RWPE2 (cell line): ENCODE results near the gene AQP1.

ENCODE experiments used
- ATAC-seq: fragments of 200-7000 bp; cut with Tn5 transposase; 3 replicates; pipeline ENCODE4 v1.9.1; 2021; ENCODE audit warnings: low read depth
- DNase-seq: peaks from one replicate; pipeline ENCODE4 v3.0.0-alpha.2; 2020; ENCODE audit warnings: low spot score
- H3K27ac ChIP-seq: fragments of 450-650 bp; 2 replicates; pipeline ENCODE4 v1.5.1; 2017; ENCODE audit warnings: mild to moderate bottlenecking; ENCODE audit not compliant: poor library complexity, severe bottlenecking
- H3K27me3 ChIP-seq: fragments of 250-450 bp; sonication (Bioruptor Pico); 2 replicates; pipeline ENCODE4 v1.5.1; 2021; ENCODE audit warnings: mild to moderate bottlenecking, moderate library complexity; ENCODE audit not compliant: insufficient read depth, poor library complexity, severe bottlenecking
- H3K36me3 ChIP-seq: fragments of 250-450 bp; sonication (Bioruptor Pico); 2 replicates; pipeline ENCODE4 v1.5.1; 2020; ENCODE audit warnings: low read depth, mild to moderate bottlenecking, moderate library complexity
- H3K4me1 ChIP-seq: fragments of 250-450 bp; sonication (Bioruptor Pico); 2 replicates; pipeline ENCODE4 v1.5.1; 2021; ENCODE audit warnings: mild to moderate bottlenecking, moderate library complexity; ENCODE audit not compliant: insufficient read depth, poor library complexity, severe bottlenecking
- H3K4me3 ChIP-seq: fragments of 250-450 bp; sonication (Bioruptor Pico); 2 replicates; pipeline ENCODE4 v1.5.1; 2021; ENCODE audit warnings: mild to moderate bottlenecking, moderate library complexity; ENCODE audit not compliant: severe bottlenecking
- H3K9me3 ChIP-seq: fragments of 250-450 bp; sonication (Bioruptor Pico); 2 replicates; pipeline ENCODE4 v1.5.1; 2021; ENCODE audit warnings: mild to moderate bottlenecking, moderate library complexity; ENCODE audit not compliant: severe bottlenecking
- TF ChIP-seq, protein P1 (sequence below): fragments of 450-650 bp; IDR thresholded peaks from one replicate; pipeline ENCODE4 v1.5.1; 2017; ENCODE audit warnings: mild to moderate bottlenecking, moderate library complexity; ENCODE audit not compliant: poor library complexity, severe bottlenecking

AQP1 gene

DNA sequence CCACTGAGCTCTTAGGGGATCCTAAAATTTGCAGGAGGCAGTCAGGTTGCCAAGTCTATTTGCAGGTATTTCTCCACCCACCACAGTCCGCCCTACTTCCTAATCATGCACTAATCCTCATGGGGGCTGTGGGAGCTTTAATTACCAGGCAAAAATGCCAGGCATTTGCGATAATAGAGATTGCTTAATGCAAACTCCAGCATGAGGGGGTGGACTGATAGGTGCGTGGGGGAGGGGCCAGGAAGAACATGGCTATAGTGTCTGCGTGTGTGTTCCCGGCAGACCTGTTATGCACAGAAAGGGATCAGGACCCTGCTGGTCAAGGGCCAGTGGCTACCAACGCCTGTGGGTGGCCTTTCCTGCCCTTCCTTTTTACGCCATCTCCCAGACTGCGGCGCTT, 15.6 kb upstream of the AQP1 start:
- no peak for ATAC-seq
- no peaks in the 10 kb centered on the region for H3K9me3 ChIP-seq
- no peaks in the 10 kb centered on the region for H3K4me1 ChIP-seq
- no peak overlapping the region for H3K4me3 ChIP-seq
- no peak for DNase-seq
- H3K36me3 ChIP-seq = no peaks in the 10 kb centered on the region
- H3K27me3 ChIP-seq = no peaks in the 10 kb centered on the region
- no peak overlapping the region for H3K27ac ChIP-seq
- TF ChIP-seq, protein P1, sequence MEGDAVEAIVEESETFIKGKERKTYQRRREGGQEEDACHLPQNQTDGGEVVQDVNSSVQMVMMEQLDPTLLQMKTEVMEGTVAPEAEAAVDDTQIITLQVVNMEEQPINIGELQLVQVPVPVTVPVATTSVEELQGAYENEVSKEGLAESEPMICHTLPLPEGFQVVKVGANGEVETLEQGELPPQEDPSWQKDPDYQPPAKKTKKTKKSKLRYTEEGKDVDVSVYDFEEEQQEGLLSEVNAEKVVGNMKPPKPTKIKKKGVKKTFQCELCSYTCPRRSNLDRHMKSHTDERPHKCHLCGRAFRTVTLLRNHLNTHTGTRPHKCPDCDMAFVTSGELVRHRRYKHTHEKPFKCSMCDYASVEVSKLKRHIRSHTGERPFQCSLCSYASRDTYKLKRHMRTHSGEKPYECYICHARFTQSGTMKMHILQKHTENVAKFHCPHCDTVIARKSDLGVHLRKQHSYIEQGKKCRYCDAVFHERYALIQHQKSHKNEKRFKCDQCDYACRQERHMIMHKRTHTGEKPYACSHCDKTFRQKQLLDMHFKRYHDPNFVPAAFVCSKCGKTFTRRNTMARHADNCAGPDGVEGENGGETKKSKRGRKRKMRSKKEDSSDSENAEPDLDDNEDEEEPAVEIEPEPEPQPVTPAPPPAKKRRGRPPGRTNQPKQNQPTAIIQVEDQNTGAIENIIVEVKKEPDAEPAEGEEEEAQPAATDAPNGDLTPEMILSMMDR = no peak

DNA sequence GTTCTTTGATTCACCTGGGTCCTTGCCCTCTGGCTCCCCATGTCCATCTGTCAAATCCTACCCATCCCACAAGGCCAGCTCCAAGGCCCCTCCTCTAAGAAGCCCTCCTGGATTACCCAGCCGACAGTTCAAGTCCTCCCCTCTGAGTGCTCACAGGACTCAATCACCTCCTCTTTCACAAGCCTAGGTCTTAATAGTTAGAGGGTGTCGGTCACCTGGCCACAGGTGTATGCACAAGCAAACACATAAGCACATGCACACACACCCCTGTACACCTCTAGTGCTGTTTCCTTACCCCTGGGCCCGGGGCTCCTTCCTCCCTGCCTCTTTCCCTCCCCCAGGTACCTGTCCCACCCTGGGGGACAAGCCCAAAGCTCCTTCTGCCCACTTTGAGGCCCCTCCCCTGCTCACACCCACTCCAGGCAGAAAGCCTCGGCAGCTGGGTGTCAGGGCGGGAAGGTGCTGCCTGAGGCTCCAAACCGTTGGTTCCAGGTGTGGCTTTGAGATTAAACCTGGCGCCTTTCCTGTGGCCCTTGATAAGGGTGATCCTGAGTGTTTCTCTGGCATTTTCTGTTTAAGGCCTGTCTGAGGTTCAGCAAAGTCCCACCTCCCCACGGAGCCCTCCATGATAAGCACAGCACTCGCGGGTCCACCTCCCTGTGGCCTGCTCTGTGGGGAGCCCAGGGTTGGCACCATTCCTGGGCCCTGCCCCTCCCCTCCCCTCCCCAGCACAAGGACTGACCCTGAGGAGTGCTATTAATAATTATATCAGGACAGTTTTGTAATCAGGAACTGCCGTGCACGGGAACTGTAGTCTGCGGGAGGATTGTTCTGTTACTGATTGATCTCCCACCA, 14.6 kb upstream of the AQP1 start:
- H3K9me3 ChIP-seq = no peaks in the 10 kb centered on the region
- H3K27ac ChIP-seq = no peak overlapping the region
- no peak; the same call in 2 of the 3 replicates for ATAC-seq
- H3K27me3 ChIP-seq = no peaks in the 10 kb centered on the region
- H3K4me1 ChIP-seq = no peaks in the 10 kb centered on the region
- TF ChIP-seq, protein P1 = no peak
- no peaks in the 10 kb centered on the region for H3K36me3 ChIP-seq
- DNase-seq = no peak
- no peak overlapping the region for H3K4me3 ChIP-seq

DNA sequence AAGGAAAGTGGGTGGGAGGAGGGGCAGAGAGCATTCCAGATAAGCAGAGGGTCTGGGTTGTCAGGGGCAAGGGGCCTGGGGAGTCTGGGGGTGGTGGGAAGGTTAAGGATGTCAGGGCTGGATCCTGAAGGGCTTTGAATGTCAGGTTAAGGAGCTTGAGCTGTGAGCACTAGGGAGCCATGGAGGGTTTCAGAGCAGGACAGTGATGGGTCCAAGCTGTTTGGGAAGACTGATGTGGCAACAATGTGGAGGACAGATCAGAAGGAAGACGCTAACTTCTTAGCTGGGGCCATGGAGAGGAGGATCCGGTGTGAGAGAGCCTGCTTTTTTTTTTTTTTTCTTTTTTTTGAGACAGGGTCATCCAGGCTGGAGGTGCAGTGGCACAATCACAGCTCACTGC, 13.9 kb upstream of the AQP1 start:
- Histone ChIP-seq H3K27me3 (no peaks in the 10 kb centered on the region), H3K4me3 (no peak overlapping the region), H3K27ac (no peak overlapping the region), H3K9me3 (no peaks in the 10 kb centered on the region), H3K36me3 (no peaks in the 10 kb centered on the region), H3K4me1 (no peaks in the 10 kb centered on the region)
- TF ChIP-seq, protein P1 = no peak
- no peak for ATAC-seq
- DNase-seq = no peak

DNA sequence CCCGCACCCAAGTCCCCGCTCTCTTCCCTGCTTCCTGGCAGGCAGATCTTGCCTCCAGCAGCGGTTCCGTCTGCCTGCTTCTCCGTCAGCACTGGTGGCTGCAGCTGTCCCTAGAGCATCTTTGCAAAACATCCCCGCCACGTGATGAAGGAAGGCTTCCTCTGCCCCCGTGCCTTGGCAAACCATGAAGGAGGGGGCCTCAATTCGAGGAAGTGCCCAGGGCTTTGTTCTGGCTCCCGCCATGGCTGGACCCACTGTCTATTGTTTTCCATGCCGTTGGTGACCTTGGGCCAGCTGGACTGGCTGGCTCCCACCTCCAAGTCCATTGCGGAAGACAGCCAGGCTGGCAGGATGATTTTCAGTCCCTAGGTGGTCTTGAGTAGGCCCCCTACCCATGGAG, 13.2 kb upstream of the AQP1 start:
- Histone ChIP-seq H3K4me3 (no peak overlapping the region), H3K36me3 (no peaks in the 10 kb centered on the region), H3K27ac (no peak overlapping the region), H3K27me3 (no peaks in the 10 kb centered on the region), H3K4me1 (no peaks in the 10 kb centered on the region), H3K9me3 (no peaks in the 10 kb centered on the region)
- ATAC-seq = no peak
- TF ChIP-seq, protein P1 = no peak
- no peak for DNase-seq

DNA sequence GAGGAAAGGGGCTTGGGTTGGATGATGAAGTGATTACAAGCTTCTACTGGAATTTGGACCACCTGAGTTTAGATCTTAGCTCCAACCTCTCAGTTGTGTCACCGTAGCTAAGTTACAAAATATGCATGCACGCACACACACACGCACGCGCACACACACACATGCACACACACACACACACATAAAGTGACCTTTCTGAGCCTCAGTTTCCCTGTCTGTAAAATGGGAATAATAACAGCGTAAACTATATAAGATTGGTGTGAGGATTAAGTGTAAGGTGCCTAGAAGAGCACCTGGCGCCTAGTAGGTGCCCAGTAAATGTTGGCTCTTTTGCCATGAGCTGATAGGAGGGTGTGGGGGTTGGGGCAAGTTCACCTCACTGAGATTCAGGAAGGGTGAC, 12.6 kb upstream of the AQP1 start:
- Histone ChIP-seq H3K4me3 (no peak overlapping the region), H3K9me3 (no peaks in the 10 kb centered on the region), H3K4me1 (no peaks in the 10 kb centered on the region), H3K27me3 (no peaks in the 10 kb centered on the region), H3K36me3 (no peaks in the 10 kb centered on the region), H3K27ac (no peak overlapping the region)
- TF ChIP-seq, protein P1 = no peak
- DNase-seq (no peak), ATAC-seq (no peak)
